ENCODE results near the gene CASP1. TPM values are rescaled to one million over a fixed set of nuclear protein-coding genes. Genes with fewer than 3 reads are reported as not detected.
"Not testable (repeated sequence)": the region's sequence is repeated elsewhere in the genome, so short reads cannot be mapped to it uniquely, and the experiment has no call there.

Gene CASP1
- total RNA-seq, 1 experiment from 2014 or later = not detected

DNA sequence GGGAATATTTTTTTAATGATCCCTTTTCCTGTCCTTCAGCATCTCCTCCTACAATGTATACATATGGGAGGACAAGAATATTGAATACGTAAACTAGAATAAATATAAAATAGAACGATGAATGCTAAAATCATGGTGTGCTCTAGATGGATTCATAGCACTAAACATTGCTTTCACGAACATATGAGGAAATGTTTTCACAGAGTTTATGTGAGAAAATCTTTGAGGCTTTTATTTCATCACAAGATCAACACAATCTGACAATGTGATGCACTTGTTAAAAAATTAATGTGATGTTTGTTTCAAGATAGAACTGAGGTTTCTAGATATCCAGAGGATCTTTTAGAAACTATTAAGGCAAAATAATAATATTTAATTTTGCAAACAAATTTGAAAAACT lies 7.2 kb upstream of the CASP1 start (continued):
- TF ChIP-seq, protein P1, sequence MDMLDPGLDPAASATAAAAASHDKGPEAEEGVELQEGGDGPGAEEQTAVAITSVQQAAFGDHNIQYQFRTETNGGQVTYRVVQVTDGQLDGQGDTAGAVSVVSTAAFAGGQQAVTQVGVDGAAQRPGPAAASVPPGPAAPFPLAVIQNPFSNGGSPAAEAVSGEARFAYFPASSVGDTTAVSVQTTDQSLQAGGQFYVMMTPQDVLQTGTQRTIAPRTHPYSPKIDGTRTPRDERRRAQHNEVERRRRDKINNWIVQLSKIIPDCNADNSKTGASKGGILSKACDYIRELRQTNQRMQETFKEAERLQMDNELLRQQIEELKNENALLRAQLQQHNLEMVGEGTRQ (CRISPR knock-in tag; IDR thresholded peaks at IDR 0.05) = no peak
- TF ChIP-seq, protein P2, sequence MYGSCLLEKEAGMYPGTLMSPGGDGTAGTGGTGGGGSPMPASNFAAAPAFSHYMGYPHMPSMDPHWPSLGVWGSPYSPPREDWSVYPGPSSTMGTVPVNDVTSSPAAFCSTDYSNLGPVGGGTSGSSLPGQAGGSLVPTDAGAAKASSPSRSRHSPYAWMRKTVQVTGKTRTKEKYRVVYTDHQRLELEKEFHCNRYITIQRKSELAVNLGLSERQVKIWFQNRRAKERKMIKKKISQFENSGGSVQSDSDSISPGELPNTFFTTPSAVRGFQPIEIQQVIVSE (CRISPR knock-in tag; IDR thresholded peaks at IDR 0.05; ENCODE audit: borderline replicate concordance) = no peak
- TF ChIP-seq GRHL2 (CRISPR knock-in tag; IDR thresholded peaks at IDR 0.05; ENCODE audit: insufficient replicate concordance, severe bottlenecking) (no peak), TEAD4 (CRISPR knock-in tag; IDR thresholded peaks at IDR 0.05) (no peak), JUN (CRISPR knock-in tag; IDR thresholded peaks at IDR 0.05) (no peak)
- TF ChIP-seq, protein P3, sequence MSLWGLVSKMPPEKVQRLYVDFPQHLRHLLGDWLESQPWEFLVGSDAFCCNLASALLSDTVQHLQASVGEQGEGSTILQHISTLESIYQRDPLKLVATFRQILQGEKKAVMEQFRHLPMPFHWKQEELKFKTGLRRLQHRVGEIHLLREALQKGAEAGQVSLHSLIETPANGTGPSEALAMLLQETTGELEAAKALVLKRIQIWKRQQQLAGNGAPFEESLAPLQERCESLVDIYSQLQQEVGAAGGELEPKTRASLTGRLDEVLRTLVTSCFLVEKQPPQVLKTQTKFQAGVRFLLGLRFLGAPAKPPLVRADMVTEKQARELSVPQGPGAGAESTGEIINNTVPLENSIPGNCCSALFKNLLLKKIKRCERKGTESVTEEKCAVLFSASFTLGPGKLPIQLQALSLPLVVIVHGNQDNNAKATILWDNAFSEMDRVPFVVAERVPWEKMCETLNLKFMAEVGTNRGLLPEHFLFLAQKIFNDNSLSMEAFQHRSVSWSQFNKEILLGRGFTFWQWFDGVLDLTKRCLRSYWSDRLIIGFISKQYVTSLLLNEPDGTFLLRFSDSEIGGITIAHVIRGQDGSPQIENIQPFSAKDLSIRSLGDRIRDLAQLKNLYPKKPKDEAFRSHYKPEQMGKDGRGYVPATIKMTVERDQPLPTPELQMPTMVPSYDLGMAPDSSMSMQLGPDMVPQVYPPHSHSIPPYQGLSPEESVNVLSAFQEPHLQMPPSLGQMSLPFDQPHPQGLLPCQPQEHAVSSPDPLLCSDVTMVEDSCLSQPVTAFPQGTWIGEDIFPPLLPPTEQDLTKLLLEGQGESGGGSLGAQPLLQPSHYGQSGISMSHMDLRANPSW (CRISPR knock-in tag; conservative IDR thresholded peaks at IDR 0.05; ENCODE audit: low read depth) = no peak

DNA sequence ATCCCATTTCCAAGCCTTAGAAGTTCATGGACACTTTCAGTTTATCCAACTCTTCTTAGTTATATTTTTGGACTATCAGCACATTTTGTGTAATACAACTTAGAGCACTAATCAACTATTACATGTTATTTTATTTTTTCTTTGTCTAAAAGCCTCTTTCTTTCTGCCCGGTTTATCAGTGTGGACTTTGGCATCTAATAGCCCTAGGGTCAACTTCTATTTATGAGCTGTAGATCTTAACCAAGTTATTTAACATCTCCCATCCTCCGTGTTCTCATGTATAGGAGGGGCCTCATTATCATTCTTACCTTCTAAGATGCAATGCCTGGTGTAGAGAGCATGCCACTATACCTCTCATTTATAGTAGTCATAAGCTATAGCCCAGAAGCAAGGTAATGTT lies 5.8 kb upstream of the CASP1 start:
- Mint-ChIP-seq H3K27me3 (ENCODE audit: low read depth) (no peaks in the 10 kb centered on the region), H3K36me3 (0 out of 2 replicates have a peak, but pooled peaks cover 5% of the 10 kb centered on the region), H3K4me3 (no peak overlapping the region), H3K4me1 (0 out of 2 replicates have a peak, but pooled peaks cover 3% of the 10 kb centered on the region), H3K9me3 (peaks cover 21% of the 10 kb centered on the region), H3K27ac (no peak overlapping the region)
- CTCF ChIA-PET = no interaction called here
- no peak for ATAC-seq
- POLR2A ChIA-PET = no interaction called here
- DNase-seq (ENCODE audit: low spot score) = no peak
- TF ChIP-seq, protein P4, sequence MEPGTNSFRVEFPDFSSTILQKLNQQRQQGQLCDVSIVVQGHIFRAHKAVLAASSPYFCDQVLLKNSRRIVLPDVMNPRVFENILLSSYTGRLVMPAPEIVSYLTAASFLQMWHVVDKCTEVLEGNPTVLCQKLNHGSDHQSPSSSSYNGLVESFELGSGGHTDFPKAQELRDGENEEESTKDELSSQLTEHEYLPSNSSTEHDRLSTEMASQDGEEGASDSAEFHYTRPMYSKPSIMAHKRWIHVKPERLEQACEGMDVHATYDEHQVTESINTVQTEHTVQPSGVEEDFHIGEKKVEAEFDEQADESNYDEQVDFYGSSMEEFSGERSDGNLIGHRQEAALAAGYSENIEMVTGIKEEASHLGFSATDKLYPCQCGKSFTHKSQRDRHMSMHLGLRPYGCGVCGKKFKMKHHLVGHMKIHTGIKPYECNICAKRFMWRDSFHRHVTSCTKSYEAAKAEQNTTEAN (CRISPR knock-in tag; IDR thresholded peaks at IDR 0.05) = no peak
- no peak for TF ChIP-seq CREM (CRISPR knock-in tag; IDR thresholded peaks at IDR 0.05)
- TF ChIP-seq, protein P5, sequence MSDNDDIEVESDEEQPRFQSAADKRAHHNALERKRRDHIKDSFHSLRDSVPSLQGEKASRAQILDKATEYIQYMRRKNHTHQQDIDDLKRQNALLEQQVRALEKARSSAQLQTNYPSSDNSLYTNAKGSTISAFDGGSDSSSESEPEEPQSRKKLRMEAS (CRISPR knock-in tag; IDR thresholded peaks at IDR 0.05) = no peak
- TF ChIP-seq ATF1 (CRISPR knock-in tag; IDR thresholded peaks at IDR 0.05) = no peak
- no peak for TF ChIP-seq KAT7 (CRISPR knock-in tag; IDR thresholded peaks at IDR 0.05; ENCODE audit: borderline replicate concordance)
- TF ChIP-seq PRRX2 (CRISPR knock-in tag; IDR thresholded peaks at IDR 0.05) = no peak
- no peak for TF ChIP-seq ZNF121 (CRISPR knock-in tag; IDR thresholded peaks at IDR 0.05)
- no peak for TF ChIP-seq NFE2L1 (CRISPR knock-in tag; IDR thresholded peaks at IDR 0.05)
- TF ChIP-seq, protein P6, sequence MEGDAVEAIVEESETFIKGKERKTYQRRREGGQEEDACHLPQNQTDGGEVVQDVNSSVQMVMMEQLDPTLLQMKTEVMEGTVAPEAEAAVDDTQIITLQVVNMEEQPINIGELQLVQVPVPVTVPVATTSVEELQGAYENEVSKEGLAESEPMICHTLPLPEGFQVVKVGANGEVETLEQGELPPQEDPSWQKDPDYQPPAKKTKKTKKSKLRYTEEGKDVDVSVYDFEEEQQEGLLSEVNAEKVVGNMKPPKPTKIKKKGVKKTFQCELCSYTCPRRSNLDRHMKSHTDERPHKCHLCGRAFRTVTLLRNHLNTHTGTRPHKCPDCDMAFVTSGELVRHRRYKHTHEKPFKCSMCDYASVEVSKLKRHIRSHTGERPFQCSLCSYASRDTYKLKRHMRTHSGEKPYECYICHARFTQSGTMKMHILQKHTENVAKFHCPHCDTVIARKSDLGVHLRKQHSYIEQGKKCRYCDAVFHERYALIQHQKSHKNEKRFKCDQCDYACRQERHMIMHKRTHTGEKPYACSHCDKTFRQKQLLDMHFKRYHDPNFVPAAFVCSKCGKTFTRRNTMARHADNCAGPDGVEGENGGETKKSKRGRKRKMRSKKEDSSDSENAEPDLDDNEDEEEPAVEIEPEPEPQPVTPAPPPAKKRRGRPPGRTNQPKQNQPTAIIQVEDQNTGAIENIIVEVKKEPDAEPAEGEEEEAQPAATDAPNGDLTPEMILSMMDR (IDR thresholded peaks at IDR 0.05) = no peak
- no peak for TF ChIP-seq ZNF263 (CRISPR knock-in tag; IDR thresholded peaks at IDR 0.05; ENCODE audit: low read depth)
- TF ChIP-seq, protein P7, sequence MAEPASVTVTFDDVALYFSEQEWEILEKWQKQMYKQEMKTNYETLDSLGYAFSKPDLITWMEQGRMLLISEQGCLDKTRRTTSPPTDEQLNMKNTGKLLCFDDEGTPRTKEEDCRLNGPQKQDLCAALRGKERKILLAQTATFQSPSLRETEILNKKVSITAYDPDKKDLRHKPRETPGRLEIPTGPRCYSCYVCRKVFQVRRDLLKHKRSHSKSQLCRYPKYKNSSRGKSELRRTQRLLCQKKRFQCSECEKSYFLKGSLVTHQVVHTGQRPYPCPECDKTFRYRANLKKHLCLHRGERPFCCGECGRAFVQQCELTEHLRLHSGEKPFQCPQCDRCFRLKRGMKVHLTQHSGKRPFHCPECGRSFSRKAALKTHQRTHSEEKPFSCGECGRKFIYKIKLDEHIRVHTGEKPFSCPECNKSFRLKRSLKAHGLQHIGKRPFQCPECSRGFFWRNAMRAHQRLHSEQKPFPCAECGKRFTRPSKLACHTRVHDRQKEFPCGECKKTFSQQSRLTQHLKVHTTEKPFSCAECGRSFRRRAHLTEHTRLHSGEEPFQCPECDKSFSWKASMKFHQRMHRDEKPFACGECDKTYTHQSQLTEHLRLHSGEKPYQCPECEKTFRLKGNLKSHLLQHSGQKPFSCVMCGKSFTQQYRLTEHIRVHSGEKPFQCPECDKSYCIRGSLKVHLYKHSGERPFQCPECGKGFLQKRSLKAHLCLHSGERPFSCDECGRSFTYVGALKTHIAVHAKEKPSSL (CRISPR knock-in tag; conservative IDR thresholded peaks at IDR 0.05) = no peak
- TF ChIP-seq NR3C1 (CRISPR knock-in tag; conservative IDR thresholded peaks at IDR 0.05; ENCODE audit: low read depth) = no peak
- no peak for TF ChIP-seq ZNF317 (CRISPR knock-in tag; IDR thresholded peaks at IDR 0.05; ENCODE audit: borderline replicate concordance, low read depth)
- TF ChIP-seq EMX1 (CRISPR knock-in tag; IDR thresholded peaks at IDR 0.05) = no peak
- no peak for TF ChIP-seq TEAD4 (CRISPR knock-in tag; IDR thresholded peaks at IDR 0.05)
- no peak for TF ChIP-seq ETV6 (CRISPR knock-in tag; IDR thresholded peaks at IDR 0.05)
- no peak for TF ChIP-seq NFYB (CRISPR knock-in tag; conservative IDR thresholded peaks at IDR 0.05; ENCODE audit: low read depth)
- TF ChIP-seq ZNF396 (CRISPR knock-in tag; IDR thresholded peaks at IDR 0.05; ENCODE audit: borderline replicate concordance) = no peak
- TF ChIP-seq, protein P8, sequence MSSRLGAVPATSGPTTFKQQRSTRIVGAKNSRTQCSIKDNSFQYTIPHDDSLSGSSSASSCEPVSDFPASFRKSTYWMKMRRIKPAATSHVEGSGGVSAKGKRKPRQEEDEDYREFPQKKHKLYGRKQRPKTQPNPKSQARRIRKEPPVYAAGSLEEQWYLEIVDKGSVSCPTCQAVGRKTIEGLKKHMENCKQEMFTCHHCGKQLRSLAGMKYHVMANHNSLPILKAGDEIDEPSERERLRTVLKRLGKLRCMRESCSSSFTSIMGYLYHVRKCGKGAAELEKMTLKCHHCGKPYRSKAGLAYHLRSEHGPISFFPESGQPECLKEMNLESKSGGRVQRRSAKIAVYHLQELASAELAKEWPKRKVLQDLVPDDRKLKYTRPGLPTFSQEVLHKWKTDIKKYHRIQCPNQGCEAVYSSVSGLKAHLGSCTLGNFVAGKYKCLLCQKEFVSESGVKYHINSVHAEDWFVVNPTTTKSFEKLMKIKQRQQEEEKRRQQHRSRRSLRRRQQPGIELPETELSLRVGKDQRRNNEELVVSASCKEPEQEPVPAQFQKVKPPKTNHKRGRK (CRISPR knock-in tag; IDR thresholded peaks at IDR 0.05; ENCODE audit: borderline replicate concordance) = no peak

DNA sequence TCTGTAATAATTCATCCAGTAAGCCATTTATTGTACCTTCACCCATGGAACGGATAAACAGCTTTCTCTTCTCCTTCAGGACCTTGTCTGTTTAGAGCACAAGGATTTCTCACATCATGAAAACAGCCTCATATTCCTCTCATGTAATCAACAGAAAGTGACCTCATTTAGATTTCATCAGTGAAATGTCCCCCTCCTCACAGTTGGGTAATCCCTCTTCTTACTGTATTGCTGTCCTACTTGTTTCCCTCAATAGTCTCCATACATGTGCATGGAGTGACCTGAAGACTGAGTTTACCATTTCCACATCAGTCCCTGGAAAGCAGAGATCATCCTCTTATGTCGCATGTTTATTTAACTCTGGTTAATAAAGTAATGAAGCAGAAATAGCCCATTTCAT lies 556 bp downstream of the CASP1 start:
- ATAC-seq; H3K36me3 Mint-ChIP-seq; POLR2A ChIA-PET; H3K27ac Mint-ChIP-seq; H3K4me3 Mint-ChIP-seq; H3K4me1 Mint-ChIP-seq; CTCF ChIA-PET; H3K27me3 Mint-ChIP-seq (ENCODE audit: low read depth); DNase-seq (ENCODE audit: low spot score): not testable (repeated sequence)
- peaks cover 22% of the 10 kb centered on the region for H3K9me3 Mint-ChIP-seq
